Measurements from ENCODE around the gene BCOR. TPM values are rescaled to one million over a fixed set of nuclear protein-coding genes. Genes with fewer than 3 reads are reported as not detected.

Gene BCOR
- total and polyA plus RNA-seq, 2 of the 8 experiments (the other 6 are each of a cell fraction or from before 2014, with no cell fraction given) = 25.0 to 50.8 TPM

DNA sequence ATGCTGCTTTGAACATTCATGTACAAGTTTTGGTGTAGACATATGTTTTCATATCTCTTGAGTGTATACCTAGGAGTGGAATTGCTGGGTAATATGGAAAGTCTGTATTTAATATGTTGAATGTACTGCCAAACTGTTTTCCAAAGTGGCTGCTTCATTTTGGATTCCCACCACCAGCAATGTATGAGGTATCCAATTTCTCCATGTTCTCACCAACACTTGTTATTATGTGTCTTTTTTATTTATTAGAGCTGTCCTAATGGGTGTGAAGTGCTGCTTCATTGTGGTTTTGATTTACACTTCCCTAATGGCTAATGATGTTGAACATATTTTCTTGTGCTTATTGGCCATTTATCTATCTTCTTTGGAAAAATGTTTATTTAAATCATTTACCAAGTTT, 60.4 kb downstream of the BCOR start (continued):
- TF ChIP-seq, protein P1, sequence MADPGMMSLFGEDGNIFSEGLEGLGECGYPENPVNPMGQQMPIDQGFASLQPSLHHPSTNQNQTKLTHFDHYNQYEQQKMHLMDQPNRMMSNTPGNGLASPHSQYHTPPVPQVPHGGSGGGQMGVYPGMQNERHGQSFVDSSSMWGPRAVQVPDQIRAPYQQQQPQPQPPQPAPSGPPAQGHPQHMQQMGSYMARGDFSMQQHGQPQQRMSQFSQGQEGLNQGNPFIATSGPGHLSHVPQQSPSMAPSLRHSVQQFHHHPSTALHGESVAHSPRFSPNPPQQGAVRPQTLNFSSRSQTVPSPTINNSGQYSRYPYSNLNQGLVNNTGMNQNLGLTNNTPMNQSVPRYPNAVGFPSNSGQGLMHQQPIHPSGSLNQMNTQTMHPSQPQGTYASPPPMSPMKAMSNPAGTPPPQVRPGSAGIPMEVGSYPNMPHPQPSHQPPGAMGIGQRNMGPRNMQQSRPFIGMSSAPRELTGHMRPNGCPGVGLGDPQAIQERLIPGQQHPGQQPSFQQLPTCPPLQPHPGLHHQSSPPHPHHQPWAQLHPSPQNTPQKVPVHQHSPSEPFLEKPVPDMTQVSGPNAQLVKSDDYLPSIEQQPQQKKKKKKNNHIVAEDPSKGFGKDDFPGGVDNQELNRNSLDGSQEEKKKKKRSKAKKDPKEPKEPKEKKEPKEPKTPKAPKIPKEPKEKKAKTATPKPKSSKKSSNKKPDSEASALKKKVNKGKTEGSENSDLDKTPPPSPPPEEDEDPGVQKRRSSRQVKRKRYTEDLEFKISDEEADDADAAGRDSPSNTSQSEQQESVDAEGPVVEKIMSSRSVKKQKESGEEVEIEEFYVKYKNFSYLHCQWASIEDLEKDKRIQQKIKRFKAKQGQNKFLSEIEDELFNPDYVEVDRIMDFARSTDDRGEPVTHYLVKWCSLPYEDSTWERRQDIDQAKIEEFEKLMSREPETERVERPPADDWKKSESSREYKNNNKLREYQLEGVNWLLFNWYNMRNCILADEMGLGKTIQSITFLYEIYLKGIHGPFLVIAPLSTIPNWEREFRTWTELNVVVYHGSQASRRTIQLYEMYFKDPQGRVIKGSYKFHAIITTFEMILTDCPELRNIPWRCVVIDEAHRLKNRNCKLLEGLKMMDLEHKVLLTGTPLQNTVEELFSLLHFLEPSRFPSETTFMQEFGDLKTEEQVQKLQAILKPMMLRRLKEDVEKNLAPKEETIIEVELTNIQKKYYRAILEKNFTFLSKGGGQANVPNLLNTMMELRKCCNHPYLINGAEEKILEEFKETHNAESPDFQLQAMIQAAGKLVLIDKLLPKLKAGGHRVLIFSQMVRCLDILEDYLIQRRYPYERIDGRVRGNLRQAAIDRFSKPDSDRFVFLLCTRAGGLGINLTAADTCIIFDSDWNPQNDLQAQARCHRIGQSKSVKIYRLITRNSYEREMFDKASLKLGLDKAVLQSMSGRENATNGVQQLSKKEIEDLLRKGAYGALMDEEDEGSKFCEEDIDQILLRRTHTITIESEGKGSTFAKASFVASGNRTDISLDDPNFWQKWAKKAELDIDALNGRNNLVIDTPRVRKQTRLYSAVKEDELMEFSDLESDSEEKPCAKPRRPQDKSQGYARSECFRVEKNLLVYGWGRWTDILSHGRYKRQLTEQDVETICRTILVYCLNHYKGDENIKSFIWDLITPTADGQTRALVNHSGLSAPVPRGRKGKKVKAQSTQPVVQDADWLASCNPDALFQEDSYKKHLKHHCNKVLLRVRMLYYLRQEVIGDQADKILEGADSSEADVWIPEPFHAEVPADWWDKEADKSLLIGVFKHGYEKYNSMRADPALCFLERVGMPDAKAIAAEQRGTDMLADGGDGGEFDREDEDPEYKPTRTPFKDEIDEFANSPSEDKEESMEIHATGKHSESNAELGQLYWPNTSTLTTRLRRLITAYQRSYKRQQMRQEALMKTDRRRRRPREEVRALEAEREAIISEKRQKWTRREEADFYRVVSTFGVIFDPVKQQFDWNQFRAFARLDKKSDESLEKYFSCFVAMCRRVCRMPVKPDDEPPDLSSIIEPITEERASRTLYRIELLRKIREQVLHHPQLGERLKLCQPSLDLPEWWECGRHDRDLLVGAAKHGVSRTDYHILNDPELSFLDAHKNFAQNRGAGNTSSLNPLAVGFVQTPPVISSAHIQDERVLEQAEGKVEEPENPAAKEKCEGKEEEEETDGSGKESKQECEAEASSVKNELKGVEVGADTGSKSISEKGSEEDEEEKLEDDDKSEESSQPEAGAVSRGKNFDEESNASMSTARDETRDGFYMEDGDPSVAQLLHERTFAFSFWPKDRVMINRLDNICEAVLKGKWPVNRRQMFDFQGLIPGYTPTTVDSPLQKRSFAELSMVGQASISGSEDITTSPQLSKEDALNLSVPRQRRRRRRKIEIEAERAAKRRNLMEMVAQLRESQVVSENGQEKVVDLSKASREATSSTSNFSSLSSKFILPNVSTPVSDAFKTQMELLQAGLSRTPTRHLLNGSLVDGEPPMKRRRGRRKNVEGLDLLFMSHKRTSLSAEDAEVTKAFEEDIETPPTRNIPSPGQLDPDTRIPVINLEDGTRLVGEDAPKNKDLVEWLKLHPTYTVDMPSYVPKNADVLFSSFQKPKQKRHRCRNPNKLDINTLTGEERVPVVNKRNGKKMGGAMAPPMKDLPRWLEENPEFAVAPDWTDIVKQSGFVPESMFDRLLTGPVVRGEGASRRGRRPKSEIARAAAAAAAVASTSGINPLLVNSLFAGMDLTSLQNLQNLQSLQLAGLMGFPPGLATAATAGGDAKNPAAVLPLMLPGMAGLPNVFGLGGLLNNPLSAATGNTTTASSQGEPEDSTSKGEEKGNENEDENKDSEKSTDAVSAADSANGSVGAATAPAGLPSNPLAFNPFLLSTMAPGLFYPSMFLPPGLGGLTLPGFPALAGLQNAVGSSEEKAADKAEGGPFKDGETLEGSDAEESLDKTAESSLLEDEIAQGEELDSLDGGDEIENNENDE (IDR thresholded peaks at IDR 0.05; ENCODE audit: insufficient replicate concordance, low read length) = no peak
- TF ChIP-seq HDAC2 (IDR thresholded peaks at IDR 0.05; ENCODE audit: borderline replicate concordance in 1 of 2, low read depth in 2 of 2, low read length in 2 of 2) (no peak), SP2 (IDR thresholded peaks at IDR 0.05; ENCODE audit: low read length) (no peak), YY1 (IDR thresholded peaks at IDR 0.05; ENCODE audit: low read depth, low read length) (no peak), CEBPB (IDR thresholded peaks at IDR 0.05; ENCODE audit: low read depth, low read length) (no peak)

All from H1 (cell line).